Stimulated activated CD4-positive, alpha-beta T cell treated with anti-CD3 and anti-CD28 coated beads, Interleukin-15, amount 100 ng/mL, for 48 hours (primary cell): ENCODE measurements around the gene PHLPP1.

ENCODE experiments used
- DNase-seq, 2 donors: peaks; one replicate each; pipeline ENCODE4 v3.0.0-alpha.2; 2020; ENCODE audit warnings: low read depth in 2 of 2

PHLPP1 gene

GRCh38 chr18:62979900-62980299 is 264.6 kb downstream of the PHLPP1 start:
- no peak for DNase-seq

GRCh38 chr18:62981566-62981965 is 266.2 kb downstream of the PHLPP1 start:
- DNase-seq = no peak

GRCh38 chr18:62982600-62983251 is 267.4 kb downstream of the PHLPP1 start:
- peak; percentile 17 to 51 for DNase-seq

GRCh38 chr18:62984656-62985315 is 269.4 kb downstream of the PHLPP1 start:
- DNase-seq = no peak

- no peak for DNase-seq
These were observed 271.1 kb downstream of the PHLPP1 start for GRCh38 chr18:62986490-62986889.

- DNase-seq = no peak
These were observed 271.9 kb downstream of the PHLPP1 start for GRCh38 chr18:62987055-62987830.

- DNase-seq = no peak
These were observed 272.5 kb downstream of the PHLPP1 start for GRCh38 chr18:62987859-62988258.

- no peak for DNase-seq
These were observed 273.1 kb downstream of the PHLPP1 start for GRCh38 chr18:62988471-62988870.

- DNase-seq = no peak
These were observed 273.9 kb downstream of the PHLPP1 start for GRCh38 chr18:62989195-62989594.

- DNase-seq = no peak
These were observed 275.3 kb downstream of the PHLPP1 start for GRCh38 chr18:62990653-62991052.

- no peak for DNase-seq
These were observed 276.0 kb downstream of the PHLPP1 start for GRCh38 chr18:62991389-62991788.

- no peak for DNase-seq
These were observed 276.6 kb downstream of the PHLPP1 start for GRCh38 chr18:62991959-62992358.

GRCh38 chr18:62992877-62993365 is 277.6 kb downstream of the PHLPP1 start:
- DNase-seq = no peak

- no peak for DNase-seq
These were observed 281.2 kb downstream of the PHLPP1 start for GRCh38 chr18:62996566-62996965.

GRCh38 chr18:62997076-62997475 is 281.7 kb downstream of the PHLPP1 start:
- DNase-seq = no peak

GRCh38 chr18:62998443-62998842 is 283.1 kb downstream of the PHLPP1 start:
- no peak for DNase-seq

- DNase-seq = no peak
These were observed 284.1 kb downstream of the PHLPP1 start for GRCh38 chr18:62999392-62999791.

GRCh38 chr18:62999921-63000320 is 284.6 kb downstream of the PHLPP1 start:
- DNase-seq = no peak

GRCh38 chr18:63000839-63001238 is 285.5 kb downstream of the PHLPP1 start:
- DNase-seq = no peak

- no peak for DNase-seq
These were observed 286.5 kb downstream of the PHLPP1 start for GRCh38 chr18:63001861-63002260.

- DNase-seq = no peak
These were observed 287.0 kb downstream of the PHLPP1 start for GRCh38 chr18:63002305-63002704.

GRCh38 chr18:63002803-63003445 is 287.6 kb downstream of the PHLPP1 start:
- DNase-seq = no peak
